SH-SY5Y (cell line): ENCODE results near the gene UAP1L1.

Experiments used
- GATA2 ChIP-seq: IDR thresholded peaks from 2 replicates; pipeline ENCODE4 v1.6.1; 2011; ENCODE audit warnings: mild to moderate bottlenecking, low read depth, low read length
- GATA3 ChIP-seq: IDR thresholded peaks from 2 replicates; pipeline ENCODE4 v1.6.1; 2011; ENCODE audit warnings: low read depth, mild to moderate bottlenecking, low read length, moderate library complexity

UAP1L1 gene

DNA sequence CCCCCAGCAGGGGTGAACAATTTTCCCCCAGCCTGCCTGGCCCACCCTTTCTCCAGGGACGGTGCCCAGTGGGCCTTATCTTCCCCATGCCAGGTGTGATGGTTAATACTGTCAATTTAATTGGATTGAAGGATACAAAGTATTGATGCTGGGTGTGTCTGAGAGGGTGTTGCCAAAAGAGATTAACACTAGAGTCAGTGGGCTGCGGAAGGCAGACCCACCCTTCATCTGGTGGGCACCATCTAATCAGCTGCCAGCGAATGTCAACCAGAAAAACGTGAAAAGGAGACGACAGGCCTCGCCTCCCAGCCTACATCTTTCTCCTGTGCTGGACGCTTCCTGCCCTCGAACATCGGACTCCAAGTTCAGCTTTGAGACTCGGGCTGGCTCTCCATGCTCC, 39.8 kb upstream of the UAP1L1 start:
- TF ChIP-seq GATA3 (no peak), GATA2 (no peak)

DNA sequence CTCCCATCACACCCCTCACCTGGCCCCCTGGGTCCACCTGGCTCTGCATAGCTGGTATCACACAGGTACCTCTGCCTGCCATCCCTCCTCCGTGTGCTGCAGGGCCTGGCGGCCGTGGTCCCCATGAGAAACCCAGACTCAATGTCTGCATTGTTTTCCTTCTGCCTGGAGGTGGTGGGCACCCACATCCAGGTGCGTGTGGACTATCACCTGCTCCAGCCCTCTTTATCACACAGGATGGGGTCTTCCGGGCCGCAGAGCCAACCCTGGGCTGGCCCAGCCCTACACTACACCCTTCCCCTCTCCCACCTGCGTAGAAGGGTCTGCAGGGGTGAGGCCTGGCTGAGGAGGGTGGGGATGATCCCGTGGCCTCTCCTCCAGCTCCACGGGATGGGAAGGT, 38.4 kb upstream of the UAP1L1 start:
- no peak for TF ChIP-seq GATA2
- TF ChIP-seq GATA3, result no peak

DNA sequence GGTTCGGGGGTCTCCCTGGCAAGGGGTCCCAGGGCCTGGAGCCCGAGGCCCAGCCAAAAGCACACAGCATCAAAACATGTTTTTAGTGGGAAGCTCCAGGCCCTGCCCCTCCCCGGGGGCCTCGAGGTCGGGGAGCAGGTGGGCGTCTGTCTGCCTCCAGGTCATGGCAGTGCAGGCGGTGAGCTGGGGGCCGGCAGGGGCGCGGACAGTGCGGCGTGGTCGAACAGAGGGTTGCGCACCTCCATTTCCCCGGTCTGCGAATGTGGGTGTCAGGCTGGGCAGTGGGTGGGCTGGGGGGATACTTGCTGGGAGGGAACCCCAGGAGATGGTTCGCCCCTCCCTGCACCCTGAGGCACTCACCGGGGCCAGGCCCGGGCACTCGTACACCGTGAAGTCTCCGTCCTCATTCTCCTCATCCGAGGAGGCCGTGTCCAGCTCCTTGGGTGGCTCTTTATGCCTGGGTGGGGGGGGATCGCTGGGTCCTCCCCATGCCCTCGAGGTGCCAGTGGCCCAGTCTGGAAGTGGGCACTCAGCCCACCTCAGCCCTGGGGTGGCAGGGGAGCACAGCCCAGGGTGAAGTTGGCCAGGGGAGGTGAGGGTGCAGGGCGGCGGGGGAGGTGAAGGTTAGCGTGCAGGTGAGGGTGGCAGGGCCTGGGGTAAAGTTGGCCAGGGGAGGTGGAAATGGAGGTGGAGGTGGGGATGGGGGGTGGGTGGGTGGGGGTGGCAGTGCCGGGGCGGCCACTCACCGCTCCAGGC, 37.5 kb upstream of the UAP1L1 start:
- TF ChIP-seq GATA3 (no peak), GATA2 (no peak)

DNA sequence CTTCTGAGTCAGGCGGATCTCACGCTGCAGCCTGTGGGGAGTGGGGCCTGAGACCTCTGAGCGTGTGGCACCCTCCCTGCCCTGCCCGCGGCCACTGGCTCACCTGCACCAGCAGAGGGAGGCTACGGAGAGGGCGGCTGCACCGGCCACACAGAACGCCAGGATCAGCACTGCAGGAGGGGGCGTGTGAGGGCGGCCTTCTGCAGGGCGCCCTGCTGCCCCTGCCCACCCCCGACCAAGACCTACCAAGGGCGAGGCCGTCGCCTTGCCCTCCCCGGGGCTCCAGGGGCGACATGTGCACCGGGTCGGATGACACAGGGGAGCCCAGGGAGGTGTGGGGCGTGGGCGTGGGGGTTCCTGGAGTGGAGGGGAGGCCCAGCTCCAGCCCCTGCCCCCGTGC, 36.7 kb upstream of the UAP1L1 start:
- TF ChIP-seq GATA3 (no peak), GATA2 (no peak)

DNA sequence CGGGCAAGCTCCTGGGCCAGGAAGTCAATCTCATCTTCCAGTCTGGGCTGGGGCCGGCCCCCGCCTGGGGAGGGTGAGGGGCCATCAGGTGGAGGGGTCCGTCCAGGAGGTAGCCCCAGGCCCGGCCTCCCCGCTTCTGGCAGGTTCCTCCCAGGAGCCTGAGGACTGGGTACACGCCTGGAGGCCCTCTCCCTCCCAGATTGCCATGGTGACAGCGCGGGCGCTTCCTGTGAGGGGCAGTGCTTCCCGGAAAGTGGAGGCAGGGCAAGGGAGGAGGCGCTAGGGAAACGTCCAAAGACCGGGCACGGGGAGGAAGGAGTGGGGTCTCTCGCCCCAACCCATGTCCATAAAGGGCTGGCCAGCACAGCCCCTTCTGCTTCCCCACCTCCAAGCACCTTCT, 36.2 kb upstream of the UAP1L1 start:
- no peak for TF ChIP-seq GATA3
- no peak for TF ChIP-seq GATA2

DNA sequence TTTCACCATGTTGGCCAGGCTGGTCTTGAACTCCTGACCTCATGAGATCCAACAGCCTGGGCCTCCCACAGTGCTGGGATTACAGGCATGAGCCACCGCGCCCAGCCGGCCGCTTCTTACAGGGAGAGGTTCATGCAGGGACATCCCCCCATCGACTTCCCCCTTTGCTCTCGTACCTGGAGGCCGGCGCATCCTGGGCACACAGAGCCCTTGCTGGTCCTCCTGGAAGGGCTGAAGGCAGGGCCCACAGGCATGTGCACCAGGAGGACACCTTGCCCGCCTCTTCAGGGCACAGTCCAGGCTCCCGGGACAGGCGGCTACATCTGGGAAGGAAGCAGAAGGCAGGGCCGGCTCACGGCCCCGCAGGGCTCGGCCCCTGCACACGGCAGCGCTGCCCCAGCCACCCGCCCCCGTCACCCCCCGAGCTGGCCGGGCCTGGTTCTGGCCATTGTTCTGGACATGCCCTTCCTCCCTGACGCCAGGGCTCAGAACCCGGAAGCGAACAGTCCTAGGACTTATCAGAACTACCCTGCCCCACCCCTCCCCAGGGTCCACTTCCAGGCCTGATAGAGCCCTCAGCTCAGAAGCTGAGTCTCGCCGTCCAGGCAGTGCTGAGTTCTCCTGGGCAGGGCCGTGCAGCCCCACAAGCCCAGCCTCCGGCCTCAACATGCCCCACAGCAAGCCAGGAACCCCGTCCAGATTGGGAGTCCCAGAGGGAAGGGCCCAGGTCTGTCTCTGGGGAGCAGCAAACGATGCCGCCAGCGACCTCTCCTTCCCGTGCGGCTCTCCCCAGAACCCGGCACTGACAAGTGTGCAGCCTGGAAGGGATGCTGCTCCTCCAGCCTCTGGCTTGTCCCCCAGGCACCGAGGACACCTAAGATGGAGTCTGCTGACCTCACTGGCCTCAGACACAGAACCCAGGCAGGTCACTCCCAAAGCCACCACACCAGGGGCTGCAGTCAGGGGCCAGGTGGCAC, 34.3 kb upstream of the UAP1L1 start:
- TF ChIP-seq GATA3 (no peak), GATA2 (no peak)

DNA sequence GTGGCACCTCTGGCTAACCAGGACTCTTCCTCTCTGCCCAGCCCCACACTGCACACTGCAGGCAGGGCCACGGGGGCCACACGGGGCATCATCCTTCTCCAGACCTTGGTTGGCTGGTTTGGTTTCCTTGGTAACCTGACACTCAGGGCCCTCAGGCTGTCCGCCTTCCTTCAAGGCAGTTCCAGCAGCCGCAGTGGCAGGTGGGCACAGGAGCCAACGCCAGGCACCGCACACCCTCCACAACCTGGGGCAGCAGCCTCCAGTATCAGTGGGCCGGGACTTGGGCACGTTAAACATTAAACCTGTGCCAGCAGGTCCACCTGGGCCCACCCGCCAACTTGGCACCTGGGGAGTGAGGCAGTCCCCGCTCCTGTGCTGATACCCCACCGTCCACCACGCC, 33.3 kb upstream of the UAP1L1 start:
- no peak for TF ChIP-seq GATA2
- no peak for TF ChIP-seq GATA3

DNA sequence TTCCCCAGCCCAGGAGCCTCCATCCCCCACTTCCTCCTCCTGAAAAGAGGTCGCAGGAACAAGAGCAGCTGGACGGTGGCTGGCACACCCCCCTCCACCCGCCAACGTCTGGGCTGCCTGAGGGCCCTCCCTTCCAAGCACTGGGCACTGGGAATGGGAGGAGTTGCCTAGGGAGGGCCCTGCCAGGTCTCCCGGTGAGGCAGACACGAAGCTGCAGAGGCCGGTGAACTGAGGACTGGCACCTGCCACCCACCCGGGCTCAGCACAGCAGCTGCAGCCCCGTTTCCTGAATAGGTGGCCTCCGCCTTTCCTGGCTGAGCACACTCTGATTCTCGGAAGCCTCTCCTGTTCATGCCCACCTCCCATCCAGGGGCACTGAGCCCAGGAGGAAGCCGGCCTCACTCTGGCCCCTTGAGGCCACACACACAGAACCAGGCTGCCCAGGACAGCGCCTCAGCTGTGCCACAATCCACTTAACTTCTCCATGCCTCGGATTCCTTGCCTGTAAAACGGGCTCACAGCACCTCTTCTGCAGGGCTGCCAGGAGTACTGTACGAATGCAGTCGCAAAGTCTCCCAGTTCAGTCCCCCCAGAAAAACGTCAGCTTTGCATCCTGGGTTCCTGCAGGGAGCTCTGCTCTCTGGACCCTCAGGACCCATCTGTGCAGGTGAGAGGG, 32.7 kb upstream of the UAP1L1 start:
- no peak for TF ChIP-seq GATA3
- no peak for TF ChIP-seq GATA2

DNA sequence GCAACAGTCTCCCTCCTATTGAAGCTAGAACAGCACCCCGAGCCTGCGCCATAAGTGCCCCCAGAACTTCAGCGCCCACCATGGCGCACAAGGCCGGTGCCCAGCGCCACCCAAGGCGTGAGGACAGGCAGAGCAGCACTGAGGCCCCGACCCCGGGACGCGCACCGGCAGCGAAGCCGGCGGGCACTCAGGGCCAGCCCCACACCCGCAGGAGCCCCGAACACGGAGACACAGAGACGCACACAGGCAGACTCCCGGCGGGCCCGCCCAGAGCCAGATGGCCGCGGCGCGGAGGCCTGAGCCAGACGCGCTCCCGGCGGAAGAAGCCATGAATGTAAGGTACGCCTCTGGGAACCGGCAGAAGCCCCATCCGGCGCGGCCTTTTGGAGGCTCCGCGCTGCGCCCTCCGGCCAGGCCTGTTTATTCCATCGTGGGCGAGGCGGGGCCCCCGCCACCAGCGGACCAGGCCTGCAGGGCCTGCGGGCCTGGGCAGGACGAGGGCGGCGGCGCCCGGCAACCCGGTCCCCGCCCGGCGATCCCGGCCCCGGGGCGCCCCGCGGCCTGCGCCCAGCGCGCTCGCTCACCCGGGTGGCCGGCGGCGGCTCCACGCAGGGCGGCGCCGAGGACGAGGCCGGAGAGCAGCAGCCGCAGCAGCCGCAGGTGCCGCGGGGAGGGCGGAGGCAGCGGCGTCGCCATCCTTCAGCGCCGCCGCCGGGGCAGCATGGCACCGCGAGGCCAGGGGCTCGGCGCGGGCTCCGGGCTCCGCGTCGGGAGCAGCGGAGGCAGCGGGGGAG, 31.8 kb upstream of the UAP1L1 start:
- TF ChIP-seq GATA2 (no peak), GATA3 (no peak)

DNA sequence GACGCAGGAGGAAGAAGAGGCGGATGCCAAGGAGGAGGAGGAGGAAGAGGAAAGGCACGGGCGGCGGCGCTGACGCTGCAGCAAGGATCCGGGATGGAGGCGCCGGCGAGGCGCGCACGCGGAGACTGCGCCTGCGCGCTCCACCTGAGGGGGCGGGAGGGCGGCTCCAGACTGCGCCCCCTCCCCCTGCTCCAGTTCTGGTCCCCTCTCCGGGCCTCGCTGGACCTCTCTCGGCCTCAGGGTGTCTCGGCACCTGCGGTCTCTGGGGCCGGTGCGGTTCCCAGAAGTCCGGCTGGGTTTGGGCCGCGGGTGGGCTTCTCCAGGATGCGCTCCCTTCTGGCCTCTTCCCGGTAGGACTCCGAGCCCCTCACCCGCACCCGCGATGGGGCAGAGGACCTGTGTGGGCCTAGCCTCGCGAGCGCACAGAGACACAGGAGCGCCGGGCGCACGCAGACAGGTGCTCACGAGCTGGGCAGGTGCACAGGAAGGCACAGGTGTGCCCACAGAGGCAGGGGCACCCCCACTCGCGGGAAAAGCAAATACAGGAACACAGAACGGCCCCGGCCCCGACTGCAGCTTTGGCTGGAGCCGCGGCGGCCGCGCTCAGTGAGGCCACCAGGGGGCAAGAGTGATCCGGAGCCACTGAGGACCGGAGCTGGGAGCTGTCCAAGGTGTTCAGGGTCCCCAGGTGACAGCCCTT, 31.1 kb upstream of the UAP1L1 start, which contains the start of gene NPDC1:
Gene NPDC1 (minus strand): TSS at position 90 of the 700 bp plus-strand sequence. CDS start 188 bp downstream, outside the sequence.
- TF ChIP-seq GATA3 (no peak), GATA2 (no peak)

DNA sequence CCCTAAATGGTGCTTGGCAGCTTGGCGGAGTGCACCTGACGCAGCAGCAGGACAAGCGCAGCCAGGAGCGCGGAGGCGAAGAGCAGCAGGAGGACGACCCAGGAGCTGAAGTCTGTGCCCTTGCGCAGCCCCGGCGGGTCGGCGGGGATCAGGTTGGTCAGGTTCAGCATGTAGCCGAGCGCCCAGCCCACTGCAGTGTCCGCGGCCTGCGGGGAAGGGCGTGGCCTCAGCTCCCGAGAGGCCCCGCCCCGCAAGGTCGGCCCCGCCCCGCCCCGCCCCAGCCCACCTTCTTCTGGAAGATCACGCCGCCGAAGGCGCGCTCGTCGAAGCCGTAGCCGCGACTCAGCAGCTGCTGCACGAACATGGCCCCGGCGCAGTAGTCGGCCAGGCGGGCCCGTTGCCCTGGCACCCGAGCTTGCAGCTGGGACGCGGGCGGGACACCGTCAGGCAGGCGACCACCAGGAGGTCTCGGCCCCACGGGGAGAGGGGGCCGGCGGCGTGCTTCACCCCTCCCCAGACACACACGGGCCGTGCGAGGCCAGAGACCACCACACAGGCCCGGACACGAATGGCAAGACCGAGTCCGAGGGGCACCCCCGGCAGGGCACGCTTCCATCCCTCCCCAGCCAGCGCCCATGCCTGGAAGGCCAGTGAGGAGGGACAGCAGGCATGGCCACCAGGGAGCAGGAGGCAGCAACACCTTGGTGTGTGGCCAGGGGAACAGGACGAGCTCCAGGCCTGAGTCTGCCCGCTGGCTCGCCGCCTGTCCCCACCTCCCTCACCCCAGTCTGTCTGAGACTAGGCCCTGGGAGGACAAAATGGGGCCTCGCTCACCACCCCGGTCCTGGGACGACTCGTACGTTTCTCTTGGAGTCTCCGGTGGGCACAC, 28.4 kb upstream of the UAP1L1 start:
- no peak for TF ChIP-seq GATA2
- no peak for TF ChIP-seq GATA3
